Colonic mucosa (tissue), 4 donors: Measurements from ENCODE around the gene FBXO28. TPM values are rescaled to one million over a fixed set of nuclear protein-coding genes. Genes with fewer than 3 reads are reported as not detected.

Experiments used
- DNase-seq: peaks from one replicate; pipeline ENCODE4 v3.0.0-alpha.2; 2020
- H3K27ac ChIP-seq: fragments of 200-600 bp; one replicate; pipeline ENCODE4 v1.8.0; 2021
- H3K27me3 ChIP-seq: fragments of 200-600 bp; one replicate; pipeline ENCODE4 v1.8.0; 2021
- H3K36me3 ChIP-seq: fragments of 200-600 bp; one replicate; pipeline ENCODE4 v1.8.0; 2021
- H3K4me1 ChIP-seq: fragments of 200-600 bp; one replicate; pipeline ENCODE4 v1.8.0; 2021; ENCODE audit warnings: mild to moderate bottlenecking
- H3K4me3 ChIP-seq: fragments of 200-600 bp; one replicate; pipeline ENCODE4 v1.8.0; 2021
- H3K9ac ChIP-seq, 2 donors: one replicate each; pipeline ENCODE4 v1.7.0; 2013; ENCODE audit warnings: control low read depth in 2 of 2, low read depth in 2 of 2, low read length in 2 of 2
- H3K9me3 ChIP-seq: fragments of 200-600 bp; one replicate; pipeline ENCODE4 v1.8.0; 2021
- CTCF ChIP-seq: fragments of 200-600 bp; IDR thresholded peaks from one replicate; pipeline ENCODE4 v1.8.0; 2022; ENCODE audit warnings: antibody characterized with exemption, mild to moderate bottlenecking
- intact Hi-C: fragments of 100-400 bp; cut with DNase I; formaldehyde crosslinking; loops from one replicate; pipeline ENCODE4 v1.14.1; 2022
- total RNA-seq, 2 donors: library from RNA; stranded (reverse); fragmentation: NEBNext Ultra II Directional in 1 of 2; extraction: Animal tissue kit (Norgen Biotek cat#: 25700) in 1 of 2; gene quantifications; one replicate each; pipeline ENCODE4 v1.2.1, GENCODE V29; 2021
- donor health status: healthy.
- donor health status: DM: no; HTN: no; CAD: no.
- donor health status: DM: no; HTN: no; CAD: no.

FBXO28 gene
- total RNA-seq, 2 donors from 2014 or later = 35.1 to 42.7 TPM

GRCh38 chr1:224109981-224110380 is 3.9 kb upstream of the FBXO28 start:
- Histone ChIP-seq H3K9ac (no peak overlapping the region), H3K4me3 (no peak overlapping the region), H3K9me3 (no peaks in the 10 kb centered on the region), H3K36me3 (no peaks in the 10 kb centered on the region), H3K4me1 (no peaks in the 10 kb centered on the region), H3K27me3 (no peaks in the 10 kb centered on the region), H3K27ac (no peak overlapping the region)
- no peak for DNase-seq
- TF ChIP-seq CTCF = no peak
- intact Hi-C loops = no loop called here

- Histone ChIP-seq H3K36me3 (no peaks in the 10 kb centered on the region), H3K4me3 (no peak overlapping the region), H3K9me3 (no peaks in the 10 kb centered on the region), H3K27ac (no peak overlapping the region), H3K4me1 (no peaks in the 10 kb centered on the region), H3K27me3 (no peaks in the 10 kb centered on the region), H3K9ac (no peak overlapping the region)
- TF ChIP-seq CTCF = no peak
- no peak for DNase-seq
- intact Hi-C loops = no loop called here
Measured at GRCh38 chr1:224113005-224113404, 906 bp upstream of the FBXO28 start.

DNA sequence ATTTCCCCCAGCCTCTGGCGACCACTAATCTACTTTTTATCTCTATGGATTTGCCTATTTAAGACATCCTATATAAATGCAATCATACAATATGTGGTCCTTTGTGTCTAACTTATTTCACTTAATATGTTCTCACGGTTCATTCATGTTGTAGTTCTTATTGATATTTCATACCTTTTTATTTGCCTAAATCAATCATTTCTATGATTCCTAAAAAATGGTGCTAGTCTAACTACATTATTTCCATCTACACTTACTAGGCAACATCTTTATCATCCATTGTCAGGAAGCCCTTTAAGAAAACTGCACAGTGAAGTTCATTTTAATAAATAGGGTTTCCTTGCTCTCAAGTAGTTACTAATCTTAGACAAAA is 380 bp upstream of the FBXO28 start:
- H3K4me3 ChIP-seq = peak overlapping the region; percentile 86
- H3K9me3 ChIP-seq = no peaks in the 10 kb centered on the region
- H3K9ac ChIP-seq = peak overlapping the region; percentile 94 to 96
- no peaks in the 10 kb centered on the region for H3K36me3 ChIP-seq
- H3K4me1 ChIP-seq = no peaks in the 10 kb centered on the region
- peak overlapping the region; percentile 92 for H3K27ac ChIP-seq
- no peak for DNase-seq
- intact Hi-C loops = no loop called here
- H3K27me3 ChIP-seq = no peaks in the 10 kb centered on the region
- no peak for TF ChIP-seq CTCF

DNA sequence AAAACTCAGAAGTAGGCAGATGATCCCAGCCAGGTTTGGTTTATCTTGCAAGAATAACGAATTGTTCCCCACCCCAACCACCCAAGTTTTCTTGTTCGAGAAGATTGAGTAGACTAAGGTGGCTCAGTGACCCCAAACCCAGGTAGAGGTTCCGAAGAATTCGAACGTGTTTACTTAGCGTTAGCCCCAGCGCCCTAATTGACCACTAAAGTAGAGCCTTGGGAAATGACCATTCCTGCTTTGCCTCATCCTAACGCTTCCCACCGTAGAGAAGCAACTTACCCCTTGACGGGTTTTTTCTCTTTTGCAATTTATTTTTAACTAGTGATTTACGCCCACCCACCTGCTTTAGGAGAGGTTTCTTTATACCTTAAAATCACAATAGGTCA is 870 bp downstream of the FBXO28 start:
- no peaks in the 10 kb centered on the region for H3K36me3 ChIP-seq
- H3K4me1 ChIP-seq = no peaks in the 10 kb centered on the region
- peak overlapping the region; percentile 92 for H3K27ac ChIP-seq
- peak overlapping the region; percentile 94 to 96 for H3K9ac ChIP-seq
- no peak for DNase-seq
- intact Hi-C loops = loop anchor here (2.0 to 5.0 kb wide), 2 partner anchors 220 to 343 kb away; no protein-coding TSS in a partner anchor
- no peak for TF ChIP-seq CTCF
- no peaks in the 10 kb centered on the region for H3K9me3 ChIP-seq
- H3K27me3 ChIP-seq = no peaks in the 10 kb centered on the region
- H3K4me3 ChIP-seq = peak overlapping the region; percentile 86

DNA sequence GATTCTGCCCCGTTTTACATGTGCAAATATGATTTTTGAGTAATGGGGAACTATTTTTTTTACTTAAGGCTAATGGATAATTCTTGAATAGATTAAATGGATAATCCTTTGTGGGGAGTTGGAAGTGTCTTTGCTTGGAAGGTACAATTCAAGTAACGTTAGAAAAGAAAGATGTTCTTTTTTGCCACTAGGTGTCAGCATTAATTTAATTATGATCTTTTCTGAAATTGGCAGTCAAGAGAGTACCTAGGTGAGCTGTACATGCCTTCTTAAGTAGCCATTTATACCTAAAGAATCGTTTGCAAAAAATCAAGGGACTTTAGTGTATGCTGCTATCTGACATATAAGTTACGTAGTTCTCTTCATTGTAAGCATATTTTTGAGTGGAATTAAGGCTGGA is 2.2 kb downstream of the FBXO28 start:
- Histone ChIP-seq H3K27ac (no peak overlapping the region), H3K9me3 (no peaks in the 10 kb centered on the region), H3K27me3 (no peaks in the 10 kb centered on the region), H3K36me3 (no peaks in the 10 kb centered on the region), H3K4me3 (no peak overlapping the region), H3K4me1 (no peaks in the 10 kb centered on the region), H3K9ac (no peak overlapping the region)
- TF ChIP-seq CTCF = peak; percentile 47
- no peak for DNase-seq
- intact Hi-C loops = loop anchor here (5.0 kb wide), 1 partner anchor 341 kb away; no protein-coding TSS in a partner anchor

DNA sequence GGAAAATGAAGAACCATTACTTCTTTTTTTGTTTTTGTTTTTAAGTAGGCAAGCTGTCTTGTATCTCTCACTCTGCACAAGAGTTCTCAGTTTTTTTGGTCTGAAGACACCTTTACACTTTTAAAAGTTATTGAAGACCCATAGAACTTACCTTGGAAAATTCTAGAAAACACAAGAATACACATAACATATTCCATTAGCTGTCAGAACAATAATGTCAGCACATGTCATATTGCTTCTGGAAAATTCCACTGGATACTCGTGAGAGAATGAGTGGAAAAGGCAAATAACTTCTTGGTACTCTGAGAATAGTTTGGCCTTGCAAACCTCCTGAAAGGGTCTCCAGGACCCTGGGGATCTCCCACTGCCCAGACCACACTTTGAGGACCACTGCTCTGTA is 4.8 kb downstream of the FBXO28 start:
- intact Hi-C loops = loop anchor here (5.0 kb wide), 1 partner anchor 339 kb away; no protein-coding TSS in a partner anchor
- H3K27me3 ChIP-seq = no peaks in the 10 kb centered on the region
- TF ChIP-seq CTCF = no peak

More for the DNA sequence above, 4.8 kb downstream of the FBXO28 start:
- no peak for DNase-seq
- no peaks in the 10 kb centered on the region for H3K9me3 ChIP-seq
- no peak overlapping the region for H3K4me3 ChIP-seq
- no peaks in the 10 kb centered on the region for H3K36me3 ChIP-seq
- no peak overlapping the region for H3K27ac ChIP-seq
- no peaks in the 10 kb centered on the region for H3K4me1 ChIP-seq
- no peak overlapping the region for H3K9ac ChIP-seq
